NCI-H187 treated with DMSO at 0.1 percent for 48 hours (cell line): ENCODE measurements around the gene SLC7A6.
A peak's percentile ranks its signal among the peaks of the same experiment; 100 is the strongest.

Source experiments
- DNase-seq: peaks from one replicate; lab custom pipeline; 2025; lab: John Stamatoyannopoulos, UW

SLC7A6 gene

DNA sequence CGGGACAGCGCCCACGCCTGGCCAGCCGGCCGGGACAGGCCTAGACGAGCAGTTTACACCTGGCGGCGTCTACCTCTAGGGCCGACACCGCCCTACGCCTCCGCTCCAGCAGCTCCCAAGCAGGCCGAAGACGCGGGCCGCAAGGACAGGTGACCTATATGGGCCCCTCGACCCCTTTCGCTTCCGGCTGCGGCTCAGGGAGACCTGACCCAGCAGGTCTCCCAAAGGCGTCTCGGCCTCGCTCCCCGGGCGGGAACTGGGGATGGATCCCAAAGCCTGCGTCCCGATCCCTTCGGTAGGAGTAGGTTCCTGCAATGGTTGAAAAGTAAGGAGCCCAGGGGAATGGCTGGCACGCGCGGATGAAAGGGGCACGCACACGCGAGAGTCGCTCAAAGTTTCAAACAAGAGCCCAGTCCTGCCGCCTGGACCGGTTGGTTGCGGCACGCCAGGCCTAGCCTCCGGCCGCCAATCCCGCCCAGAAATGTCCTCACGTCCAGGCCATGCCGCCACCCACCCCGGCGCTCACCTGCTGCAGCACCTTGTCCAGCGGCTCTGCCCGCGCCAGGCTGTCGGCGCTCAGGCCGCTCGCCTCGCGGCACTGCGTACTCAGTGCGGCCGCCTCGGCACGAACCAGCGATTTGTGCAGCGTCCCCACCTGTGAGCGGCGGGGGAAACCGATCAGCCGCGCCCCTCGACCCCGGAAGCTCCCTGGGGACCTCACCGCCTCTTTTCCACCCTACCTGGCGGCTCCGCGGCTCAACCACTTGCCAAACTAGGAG is 29.0 kb upstream of the SLC7A6 start:
- no peak for DNase-seq

DNA sequence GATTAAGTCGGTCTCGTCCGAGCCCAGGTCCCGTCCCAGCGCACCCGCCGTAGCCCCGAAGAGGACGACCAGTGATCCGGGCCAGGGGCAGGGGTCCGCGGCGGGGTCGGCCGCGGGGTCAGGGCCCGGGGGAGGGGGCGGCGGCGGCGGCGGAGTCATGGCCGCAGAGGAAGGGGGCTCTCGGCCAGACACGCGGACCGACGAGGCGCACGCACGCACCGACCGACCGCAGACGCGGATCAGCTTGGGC is 28.5 kb upstream of the SLC7A6 start, which contains the start of gene ESRP2:
Gene ESRP2, minus strand, starts transcription at position 241 of the 250 bp plus-strand sequence. Its CDS starts 82 bp downstream, at position 159.
- no peak for DNase-seq

DNA sequence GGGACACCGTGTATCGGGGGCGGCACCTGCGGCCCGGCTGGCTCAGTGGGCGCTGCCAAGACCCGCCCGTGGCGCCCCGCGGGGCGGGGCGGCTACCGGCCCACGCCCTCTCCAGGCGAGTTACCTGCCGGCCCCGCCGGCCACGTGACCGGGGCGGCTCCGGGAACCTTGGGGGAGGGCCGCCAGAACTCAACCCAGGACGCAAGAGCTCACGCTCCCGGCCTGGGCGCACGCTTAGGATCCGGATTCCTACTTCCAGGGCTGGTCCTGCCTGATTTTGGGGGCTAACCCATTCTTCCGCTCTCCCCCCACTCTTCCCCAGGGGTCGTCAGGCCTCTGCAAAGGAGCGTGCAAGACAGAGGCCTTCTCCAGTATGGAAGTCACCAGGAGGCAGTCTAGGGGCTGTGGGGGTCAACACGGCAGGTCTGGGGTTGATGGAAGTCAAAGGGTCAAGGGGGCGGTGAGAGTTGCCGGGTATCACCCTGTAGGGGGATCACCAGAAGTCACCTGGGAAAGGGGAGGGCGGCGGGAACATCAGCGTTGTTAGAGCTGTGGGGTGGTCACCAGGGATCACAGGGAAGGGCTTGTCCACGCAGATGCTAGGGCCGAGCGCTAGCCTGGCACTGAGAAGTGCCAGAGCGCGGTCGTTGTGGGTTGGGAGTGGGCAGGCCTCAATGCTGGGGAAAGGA is 28.0 kb upstream of the SLC7A6 start:
- no peak for DNase-seq

DNA sequence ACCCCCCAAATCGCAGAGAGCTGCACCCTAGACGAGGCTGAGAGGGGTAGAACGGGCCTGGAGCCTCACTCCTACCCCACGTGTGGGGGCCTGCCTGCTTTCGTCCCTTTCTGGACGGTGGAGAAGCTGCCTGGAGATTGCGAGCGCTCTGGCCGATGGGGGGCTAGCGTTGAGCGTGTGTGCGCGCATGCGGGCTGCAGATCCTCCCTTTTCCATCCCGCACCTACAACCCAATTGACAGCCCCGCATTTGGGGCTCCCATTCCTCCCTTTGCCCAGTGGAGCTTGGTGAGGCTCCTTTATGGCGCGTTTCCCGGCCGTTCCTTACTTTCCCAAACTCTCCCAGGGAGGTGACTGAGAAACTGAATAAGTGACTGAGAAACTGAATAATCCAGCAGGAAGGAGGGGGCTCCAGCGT is 27.5 kb upstream of the SLC7A6 start:
- DNase-seq = no peak

DNA sequence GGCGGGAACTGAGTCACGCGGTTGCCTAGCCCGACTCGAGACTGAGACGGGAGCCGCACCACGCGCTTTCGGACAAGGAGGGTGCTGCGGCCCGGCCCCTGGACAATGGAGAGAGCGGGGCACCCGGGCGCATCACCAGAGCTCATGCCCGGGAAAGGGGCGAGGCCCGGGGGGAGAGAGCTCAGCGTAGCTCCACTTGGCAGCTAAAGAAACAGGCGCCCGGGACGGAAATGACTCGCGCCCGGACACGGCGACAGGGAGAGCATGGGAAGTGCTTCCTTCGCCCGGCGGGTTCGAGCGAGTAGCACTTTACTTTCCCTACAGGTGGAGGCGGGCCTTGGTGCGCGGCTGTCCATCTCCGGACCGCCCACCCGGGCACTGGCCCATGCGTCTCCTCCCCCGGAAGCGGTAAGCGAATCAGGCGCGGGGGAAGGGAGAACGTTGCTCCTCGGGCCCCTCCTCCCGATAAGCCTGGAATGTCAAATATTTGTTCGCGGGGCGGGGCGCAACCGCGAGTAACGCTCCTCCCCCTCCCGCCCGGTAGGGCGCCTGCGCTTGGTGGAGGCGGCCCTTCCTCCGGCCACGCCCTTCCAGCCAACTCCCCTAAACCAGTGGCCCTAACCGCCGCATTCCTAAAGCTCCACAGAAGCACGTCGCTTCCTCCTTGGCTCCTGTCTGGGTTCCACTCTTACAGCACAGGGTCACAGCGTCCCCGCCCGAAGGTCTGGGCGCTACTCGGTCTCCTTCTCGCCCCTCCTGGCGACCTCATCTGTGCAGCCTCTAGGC is 26.9 kb upstream of the SLC7A6 start:
- peak; percentile 66 for DNase-seq

DNA sequence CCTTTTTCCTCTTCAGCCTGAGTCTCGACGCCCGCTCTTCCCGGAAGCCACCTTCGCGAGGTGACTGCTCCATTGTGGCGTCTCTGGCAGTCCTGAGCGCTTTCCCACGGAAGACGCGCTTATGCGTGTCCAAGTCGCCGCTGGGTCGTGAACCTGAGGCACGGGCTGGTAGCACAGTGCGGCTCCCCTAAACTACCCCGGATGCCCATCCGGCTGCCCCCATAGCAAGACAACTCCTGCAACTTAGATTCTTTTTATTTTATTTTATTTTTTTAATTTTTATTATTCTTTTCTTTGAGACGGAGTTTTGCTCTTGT is 26.3 kb upstream of the SLC7A6 start:
- DNase-seq = no peak

DNA sequence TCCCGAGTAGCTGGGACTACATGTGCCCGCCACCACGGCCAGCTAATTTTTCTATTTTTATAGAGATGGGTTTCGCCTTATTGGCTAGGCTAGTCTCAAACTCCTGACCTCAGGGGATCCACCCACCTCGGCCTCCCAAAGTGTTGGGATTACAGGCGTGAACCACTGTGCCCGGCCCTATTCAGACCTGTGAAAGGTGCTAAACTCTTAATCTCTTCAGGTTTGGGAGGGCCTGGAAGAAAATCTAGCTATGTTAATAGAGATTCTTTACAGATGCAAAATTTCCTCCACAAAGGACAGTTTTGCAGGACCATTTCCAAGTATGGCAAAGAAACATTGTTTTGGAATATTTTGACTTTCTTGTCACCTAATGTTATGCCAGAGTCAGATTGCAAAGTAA is 22.2 kb upstream of the SLC7A6 start:
- no peak for DNase-seq

DNA sequence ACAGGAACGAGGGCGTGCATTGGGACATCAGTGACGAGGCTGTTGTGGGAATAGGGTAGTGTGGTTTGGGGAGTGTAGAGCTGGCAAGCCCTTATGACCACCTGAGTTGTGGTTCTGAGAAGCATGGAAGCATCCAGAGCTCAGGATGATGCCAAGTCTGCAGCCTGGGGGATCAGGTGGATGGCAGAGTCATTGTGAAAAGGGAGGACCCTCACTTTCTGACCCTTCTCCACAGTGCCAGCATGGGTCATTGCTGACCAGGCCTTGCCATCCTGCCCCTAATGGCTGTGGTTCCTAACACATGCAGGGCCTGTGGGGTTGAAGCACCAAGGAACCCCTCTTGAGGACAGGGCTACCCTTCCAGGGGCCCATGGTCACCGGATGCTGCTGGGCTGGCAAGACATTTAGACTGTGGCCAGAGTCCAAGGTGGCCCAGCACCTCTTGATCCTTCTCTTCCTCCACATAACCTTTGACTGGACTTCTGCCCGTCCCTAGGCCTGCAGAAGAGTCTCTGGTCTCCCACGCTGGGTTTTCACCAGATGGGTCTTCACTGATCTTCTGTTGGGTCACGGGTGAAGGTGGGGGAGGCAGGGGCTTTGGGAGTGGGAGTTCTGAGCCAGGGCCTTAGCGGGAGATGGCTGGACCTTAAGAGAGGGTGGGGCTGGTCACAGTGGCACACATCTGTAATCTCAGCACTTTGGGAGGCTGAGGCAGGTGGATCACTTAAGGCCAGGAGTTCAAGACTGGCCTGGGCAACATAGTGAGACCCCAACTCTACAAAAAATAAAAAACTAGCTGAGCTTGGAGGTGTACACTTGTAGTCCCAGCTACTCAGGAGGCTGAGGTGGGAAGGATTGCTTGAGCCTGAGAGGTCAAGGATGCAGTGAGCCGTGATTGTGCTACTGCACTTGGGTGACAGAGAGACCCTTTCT is 21.1 kb upstream of the SLC7A6 start:
- no peak for DNase-seq

DNA sequence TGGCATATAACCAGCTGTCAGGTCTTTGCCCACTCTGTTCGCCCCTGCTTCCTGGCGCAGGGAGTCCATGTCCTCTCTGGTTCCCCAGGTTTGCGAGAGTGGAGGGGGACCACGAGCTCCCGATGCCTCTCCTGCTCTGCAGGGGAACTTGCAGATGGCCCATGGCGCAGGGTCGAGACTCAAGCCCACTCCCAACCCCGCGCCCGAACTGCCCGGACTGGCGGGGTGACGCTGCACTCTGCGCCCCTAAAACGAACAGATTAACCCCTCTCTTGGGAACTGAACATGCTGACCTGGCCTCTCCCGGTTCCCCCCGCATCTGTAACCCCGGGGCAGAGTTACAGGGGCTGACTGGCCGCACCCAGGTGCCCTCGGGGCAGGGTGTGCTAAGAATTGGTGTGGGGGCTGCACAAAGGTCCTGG is 19.8 kb upstream of the SLC7A6 start:
- no peak for DNase-seq

DNA sequence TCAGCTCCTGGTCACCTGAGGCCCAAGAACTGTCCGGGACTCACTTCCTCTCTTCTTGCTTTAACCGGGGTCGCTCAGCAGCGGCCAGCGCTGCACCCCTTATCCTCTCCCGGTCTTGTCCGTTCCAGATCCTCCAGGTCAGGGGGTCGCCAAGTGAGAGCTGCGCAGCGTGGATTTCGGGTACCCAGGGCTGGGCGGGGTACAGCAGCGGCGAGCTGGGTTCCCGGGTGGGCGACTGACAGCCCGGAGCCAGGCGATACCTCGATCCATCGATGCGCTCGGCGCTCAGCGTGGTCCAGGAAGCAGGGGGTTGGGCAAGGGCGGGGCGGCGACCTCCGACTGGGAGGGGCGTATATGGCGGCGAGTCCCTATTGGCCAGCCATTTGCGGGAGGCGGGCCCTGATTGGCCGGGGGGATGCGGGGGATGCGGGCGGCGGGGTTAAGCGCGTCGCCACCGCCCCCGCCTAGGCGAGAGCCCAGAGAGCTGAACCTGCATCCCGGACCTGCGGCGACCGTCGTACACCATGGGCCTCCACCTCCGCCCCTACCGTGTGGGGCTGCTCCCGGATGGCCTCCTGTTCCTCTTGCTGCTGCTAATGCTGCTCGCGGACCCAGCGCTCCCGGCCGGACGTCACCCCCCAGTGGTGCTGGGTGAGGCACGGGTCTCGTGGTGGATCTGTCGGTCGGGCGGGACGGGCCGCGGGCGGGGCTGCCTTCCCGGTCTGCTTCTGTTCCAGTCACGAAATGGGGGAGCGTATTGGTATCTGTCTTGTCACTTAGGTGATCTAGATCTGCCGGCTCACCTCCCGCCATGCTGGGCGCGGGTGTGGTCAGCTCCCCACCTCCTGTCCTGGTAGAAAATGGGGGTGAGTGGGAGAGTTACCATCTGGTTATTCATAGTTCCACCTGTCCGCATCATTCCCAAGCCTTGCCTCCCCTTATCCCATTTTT is 19.1 kb upstream of the SLC7A6 start, which contains the start of gene PLA2G15:
Gene PLA2G15, plus strand, starts transcription at position 471 of the 951 bp plus-strand sequence. Its CDS starts 54 bp downstream, at position 525.
- no peak for DNase-seq

DNA sequence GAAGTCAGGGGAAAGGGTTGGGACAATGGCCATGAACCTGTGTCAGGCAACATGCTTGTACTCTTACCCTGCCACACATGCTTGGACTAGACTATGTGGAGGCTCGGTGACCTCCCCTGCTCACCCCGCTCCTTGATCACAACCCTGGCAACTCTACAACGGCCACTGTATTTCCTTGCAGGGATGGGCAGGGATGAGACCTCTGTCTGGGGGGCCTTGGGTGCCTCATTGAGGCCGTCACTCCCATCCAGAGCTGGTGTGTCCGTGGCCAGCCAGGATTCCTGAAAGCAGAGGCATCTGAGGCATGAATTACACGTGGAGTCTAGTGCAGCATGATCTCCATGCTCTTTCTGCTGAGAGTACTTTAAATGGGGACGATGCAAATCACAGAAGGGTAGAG is 18.2 kb upstream of the SLC7A6 start:
- no peak for DNase-seq

DNA sequence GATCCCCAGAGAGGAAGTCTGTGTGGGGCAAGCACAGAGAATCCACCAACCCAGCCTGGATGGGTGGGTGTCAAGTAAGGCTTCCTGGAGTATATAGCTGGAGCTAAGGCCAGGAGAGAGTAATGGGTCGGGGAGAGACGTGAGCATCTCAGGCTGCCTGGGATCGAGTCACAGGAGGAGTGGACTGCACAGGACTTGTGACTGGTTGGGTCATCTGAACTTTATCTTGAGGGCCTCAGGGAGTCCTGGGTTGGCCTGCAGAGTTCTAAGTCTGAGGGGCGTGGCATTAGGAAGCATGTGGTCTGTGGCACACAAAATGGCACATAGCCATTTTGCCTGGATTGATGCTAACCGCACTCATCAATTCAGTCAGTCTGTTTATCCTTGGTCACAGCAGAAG is 17.7 kb upstream of the SLC7A6 start:
- no peak for DNase-seq

DNA sequence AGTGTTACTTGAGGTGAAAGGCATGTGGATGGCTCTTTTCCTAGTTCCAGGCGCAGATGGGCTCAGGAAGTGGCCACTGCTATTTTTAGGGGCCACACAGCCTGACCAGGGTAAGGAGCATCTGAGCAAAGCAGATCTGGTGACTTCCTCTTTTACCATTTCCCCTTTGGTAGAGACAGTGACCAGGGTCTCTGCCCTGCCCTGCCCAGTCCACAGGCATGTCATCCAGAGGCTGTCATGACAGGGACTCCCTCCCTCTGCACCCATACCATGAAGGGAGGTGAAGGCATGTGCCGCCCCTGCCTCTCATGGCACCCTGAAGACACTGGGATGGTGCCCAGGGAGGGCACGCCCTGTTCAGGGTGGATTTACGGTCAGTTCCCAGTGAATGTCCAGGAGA is 16.9 kb upstream of the SLC7A6 start:
- DNase-seq = no peak

DNA sequence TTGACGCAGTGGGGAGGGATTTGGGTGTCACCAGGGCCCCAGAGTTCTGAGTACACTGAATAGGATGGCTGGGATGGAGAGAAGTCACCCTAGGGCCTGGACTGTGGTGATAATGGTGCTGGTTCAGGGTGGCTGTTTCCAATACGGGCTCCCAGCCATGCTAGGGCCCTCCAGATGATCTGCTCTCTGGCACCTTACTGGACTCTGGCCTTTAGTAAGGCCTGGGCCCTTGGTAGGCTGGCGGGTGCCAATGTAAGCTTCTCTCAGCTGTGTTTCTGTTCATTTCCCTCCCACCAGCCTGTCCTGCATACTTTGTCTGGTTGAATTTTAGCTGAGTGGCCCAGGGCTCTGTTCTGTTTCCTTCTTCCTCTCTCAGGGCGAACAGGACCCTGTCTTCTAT is 16.4 kb upstream of the SLC7A6 start:
- DNase-seq = no peak

DNA sequence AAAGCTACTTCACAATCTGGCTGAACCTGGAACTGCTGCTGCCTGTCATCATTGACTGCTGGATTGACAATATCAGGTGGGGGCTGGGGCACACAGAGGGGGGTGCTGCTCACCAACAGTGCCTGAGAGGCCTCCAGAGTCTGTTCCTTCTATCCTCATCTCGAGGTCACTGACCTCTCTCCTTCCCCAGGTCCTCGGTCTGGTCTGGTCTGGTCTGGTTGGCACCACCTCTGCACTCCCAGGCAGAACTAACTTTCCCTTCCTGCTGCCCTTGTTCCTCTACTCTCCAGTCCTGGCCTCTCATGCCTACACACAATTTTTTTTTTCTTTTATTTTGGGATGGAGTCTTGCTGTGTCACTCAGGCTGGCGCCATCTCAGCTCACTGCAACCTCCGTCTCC is 15.0 kb upstream of the SLC7A6 start:
- no peak for DNase-seq

DNA sequence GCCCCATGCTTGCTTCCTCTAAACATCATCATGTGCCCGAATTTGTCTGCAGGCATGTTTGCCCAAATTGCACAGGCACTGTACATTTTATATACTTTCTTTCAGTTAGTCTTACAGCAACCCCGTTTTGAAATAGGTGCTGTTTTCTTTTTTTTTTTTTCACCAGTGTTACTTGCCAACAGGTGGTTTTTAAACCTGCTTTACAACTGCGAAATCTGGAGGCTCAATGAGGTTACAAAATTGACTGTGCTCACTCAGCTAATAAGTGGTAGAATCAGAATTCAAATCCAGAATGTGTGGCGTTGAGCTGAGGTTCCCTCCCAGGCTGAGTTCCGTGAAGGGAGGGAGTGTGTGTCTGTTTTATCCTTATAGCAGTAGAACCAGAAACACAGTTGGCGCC is 13.4 kb upstream of the SLC7A6 start:
- DNase-seq = no peak

DNA sequence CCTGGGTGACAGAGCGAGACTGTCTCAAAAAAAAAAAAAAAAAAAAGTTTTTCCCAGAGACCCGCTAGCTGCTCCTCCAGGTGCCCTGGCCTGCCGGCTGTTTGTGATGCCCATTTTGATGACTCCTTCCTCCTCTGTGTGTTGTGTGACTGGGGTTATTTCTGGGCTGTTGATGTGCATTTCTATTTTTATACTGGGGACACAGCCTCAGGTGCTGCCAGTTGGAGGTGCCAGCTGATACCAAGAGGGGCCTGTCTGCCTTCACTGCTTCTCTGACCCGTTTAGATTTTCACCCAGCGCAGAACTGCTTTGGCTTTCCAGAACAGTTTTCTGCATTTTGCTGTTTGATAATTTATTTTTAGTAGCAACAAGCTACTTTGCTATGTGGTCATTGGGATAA is 12.5 kb upstream of the SLC7A6 start:
- no peak for DNase-seq

DNA sequence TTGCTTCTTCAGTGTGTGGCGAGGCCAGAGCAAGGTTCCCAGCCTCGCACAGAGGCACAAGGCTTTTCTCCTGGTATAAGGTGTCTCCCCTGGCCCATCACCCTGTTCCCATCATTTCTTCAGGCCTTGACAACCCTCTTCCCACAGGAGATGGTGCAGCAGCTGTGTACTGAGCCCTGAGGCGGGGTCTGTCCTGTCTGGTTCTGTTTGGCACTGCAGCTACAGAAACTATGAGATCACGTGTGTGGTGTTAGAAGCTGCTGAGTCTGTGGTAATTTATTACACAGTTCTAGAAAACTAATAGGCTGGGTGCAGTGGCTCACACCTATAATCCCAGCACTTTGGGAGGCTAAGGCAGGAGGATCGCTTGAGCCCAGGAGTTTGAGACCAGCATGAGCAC is 11.9 kb upstream of the SLC7A6 start:
- DNase-seq = no peak

DNA sequence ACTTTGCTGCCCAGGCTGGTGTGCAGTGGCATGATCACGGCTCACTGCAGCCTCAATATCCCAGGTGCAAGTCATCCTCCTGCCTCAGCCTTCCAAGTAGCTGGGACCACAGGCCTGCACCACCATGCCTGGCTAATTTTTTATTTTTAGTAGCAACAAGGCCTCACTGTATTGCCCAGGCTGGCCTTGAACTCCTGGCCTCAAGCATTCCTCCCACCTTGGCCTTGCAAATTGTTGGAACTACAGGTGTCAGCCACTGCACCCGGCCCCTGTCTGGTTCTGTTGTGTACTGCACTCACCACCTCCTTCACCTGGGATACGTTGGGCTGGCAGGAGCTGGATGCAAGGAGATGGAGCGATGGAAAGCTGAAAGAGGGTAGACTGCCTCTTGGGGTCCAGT is 10.6 kb upstream of the SLC7A6 start:
- DNase-seq = no peak

DNA sequence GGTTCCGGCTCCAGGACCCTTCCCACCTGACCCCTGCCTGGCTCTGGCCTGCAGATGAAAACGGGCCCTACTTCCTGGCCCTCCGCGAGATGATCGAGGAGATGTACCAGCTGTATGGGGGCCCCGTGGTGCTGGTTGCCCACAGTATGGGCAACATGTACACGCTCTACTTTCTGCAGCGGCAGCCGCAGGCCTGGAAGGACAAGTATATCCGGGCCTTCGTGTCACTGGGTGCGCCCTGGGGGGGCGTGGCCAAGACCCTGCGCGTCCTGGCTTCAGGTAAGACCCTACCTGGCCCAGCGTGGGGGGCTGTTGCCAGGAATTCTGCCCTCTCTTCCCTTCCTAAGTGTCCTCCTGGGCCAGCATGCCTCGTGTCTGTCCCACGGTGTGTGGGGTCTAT is 8.6 kb upstream of the SLC7A6 start:
- no peak for DNase-seq
